ENCODE data around the gene MTFR1L.

The MTFR1L gene

DNA sequence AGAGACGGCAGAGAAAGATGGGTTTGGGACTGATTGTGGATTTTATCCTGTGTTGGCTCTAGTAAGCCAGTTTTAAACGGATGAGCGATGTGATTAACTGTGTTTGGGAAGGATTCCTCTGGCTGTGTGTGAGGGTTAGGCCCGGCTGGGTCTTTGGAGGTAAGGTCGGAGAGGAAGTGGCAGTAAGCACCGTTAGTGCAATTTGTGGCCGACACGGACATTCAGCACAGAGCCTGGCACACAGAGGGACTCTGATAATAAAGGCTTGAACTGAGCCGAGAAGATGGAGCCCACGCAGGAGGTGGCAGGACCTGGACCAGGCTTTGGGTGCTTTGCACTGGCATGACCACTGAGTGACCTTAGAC is 1.3 kb downstream of the MTFR1L start:
- TF ChIP-seq, protein P1, sequence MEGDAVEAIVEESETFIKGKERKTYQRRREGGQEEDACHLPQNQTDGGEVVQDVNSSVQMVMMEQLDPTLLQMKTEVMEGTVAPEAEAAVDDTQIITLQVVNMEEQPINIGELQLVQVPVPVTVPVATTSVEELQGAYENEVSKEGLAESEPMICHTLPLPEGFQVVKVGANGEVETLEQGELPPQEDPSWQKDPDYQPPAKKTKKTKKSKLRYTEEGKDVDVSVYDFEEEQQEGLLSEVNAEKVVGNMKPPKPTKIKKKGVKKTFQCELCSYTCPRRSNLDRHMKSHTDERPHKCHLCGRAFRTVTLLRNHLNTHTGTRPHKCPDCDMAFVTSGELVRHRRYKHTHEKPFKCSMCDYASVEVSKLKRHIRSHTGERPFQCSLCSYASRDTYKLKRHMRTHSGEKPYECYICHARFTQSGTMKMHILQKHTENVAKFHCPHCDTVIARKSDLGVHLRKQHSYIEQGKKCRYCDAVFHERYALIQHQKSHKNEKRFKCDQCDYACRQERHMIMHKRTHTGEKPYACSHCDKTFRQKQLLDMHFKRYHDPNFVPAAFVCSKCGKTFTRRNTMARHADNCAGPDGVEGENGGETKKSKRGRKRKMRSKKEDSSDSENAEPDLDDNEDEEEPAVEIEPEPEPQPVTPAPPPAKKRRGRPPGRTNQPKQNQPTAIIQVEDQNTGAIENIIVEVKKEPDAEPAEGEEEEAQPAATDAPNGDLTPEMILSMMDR (IDR thresholded peaks at IDR 0.05; ENCODE audit: control extremely low read depth, extremely low read depth, low read depth, missing control alignments) = no peak
- ChIA-PET CTCF (interaction anchor here (0.9 to 6.0 kb wide), 10 partner anchors 9 to 334 kb away, joined by 3 to 26 read pairs (median 4); no protein-coding TSS in a partner anchor), POLR2A (interaction anchor here (0.6 kb wide), 1 partner anchor 179 kb away, joined by 5 read pairs; no protein-coding TSS in a partner anchor)
- DNase-seq (ENCODE audit: extremely low spot score) = no peak

DNA sequence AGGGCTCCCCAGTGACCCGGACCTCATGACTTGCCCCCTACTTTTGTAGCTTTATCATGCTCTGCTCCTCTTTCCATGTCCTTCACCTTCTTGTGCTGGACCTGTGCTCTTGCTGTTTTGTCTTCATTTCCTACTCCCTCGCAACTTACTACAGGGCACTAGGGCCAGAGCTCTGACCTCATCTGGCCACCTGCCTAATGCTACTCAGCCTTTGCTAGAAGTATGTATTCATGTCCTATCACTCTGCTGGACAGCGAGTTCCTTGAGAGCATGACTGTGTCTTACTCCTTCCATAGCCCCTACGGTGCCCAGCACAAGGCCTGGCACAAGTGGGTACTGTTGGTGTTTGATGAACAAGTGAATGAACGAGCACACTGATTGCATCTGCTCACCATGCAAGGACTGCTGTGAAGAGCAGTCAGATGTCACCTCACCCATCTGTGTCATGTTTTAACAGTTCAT is 1.9 kb downstream of the MTFR1L start:
- no peak for DNase-seq (ENCODE audit: extremely low spot score)
- TF ChIP-seq, protein P1 (IDR thresholded peaks at IDR 0.05; ENCODE audit: control extremely low read depth, extremely low read depth, low read depth, missing control alignments) = no peak
- ChIA-PET CTCF (interaction anchor here (0.8 to 6.0 kb wide), 8 partner anchors 9 to 83 kb away, joined by 3 to 26 read pairs (median 5); no protein-coding TSS in a partner anchor), POLR2A (interaction anchor here (0.6 kb wide), 1 partner anchor 178 kb away, joined by 5 read pairs; no protein-coding TSS in a partner anchor)

DNA sequence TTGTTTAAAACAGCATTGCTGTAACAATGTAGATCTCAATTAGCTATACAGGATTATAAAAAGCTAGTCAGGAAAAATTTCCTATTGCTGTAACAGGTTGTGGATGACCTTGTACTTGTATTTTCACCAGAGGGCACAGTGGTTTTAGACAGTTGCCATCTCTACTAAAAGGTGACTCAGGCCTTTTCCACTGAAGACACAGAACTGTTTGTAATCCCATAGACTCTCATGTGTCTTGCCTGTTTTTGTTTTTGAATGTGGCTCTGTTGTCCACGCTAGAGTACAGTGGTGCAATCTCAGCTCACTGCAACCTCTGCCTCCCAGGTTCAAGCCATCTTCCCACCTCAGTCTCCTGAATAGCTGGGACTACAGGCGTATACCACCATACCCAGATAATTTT is 5.9 kb downstream of the MTFR1L start:
- TF ChIP-seq, protein P1 (IDR thresholded peaks at IDR 0.05; ENCODE audit: control extremely low read depth, extremely low read depth, low read depth, missing control alignments) = no peak
- ChIA-PET POLR2A (no interaction called here), CTCF (interaction anchor here (2.6 kb wide), 1 partner anchor 70 kb away, joined by 5 read pairs; no protein-coding TSS in a partner anchor)
- DNase-seq (ENCODE audit: extremely low spot score) = no peak

DNA sequence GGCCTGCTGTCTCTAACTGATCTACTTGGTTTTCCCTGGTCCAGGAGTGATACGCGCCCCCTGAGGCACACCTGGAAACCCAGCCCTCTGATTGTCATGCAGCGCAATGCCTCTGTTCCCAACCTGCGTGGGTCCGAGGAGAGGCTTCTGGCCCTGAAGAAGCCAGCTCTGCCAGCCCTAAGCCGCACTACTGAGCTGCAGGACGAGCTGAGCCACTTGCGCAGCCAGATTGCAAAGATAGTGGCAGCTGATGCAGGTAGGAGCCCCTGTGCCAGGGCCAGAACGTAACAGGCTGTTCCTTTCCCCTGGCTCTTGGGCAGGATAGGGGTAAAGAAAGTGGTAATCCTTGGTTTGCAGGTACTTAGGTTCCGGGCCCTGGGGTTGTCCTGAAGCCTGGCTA is 6.8 kb downstream of the MTFR1L start:
- CTCF ChIA-PET = interaction anchor here (1.7 kb wide), 1 partner anchor 10 kb away, joined by 3 read pairs; no protein-coding TSS in a partner anchor
- TF ChIP-seq, protein P1 (IDR thresholded peaks at IDR 0.05; ENCODE audit: control extremely low read depth, extremely low read depth, low read depth, missing control alignments) = no peak
- POLR2A ChIA-PET = no interaction called here

DNA sequence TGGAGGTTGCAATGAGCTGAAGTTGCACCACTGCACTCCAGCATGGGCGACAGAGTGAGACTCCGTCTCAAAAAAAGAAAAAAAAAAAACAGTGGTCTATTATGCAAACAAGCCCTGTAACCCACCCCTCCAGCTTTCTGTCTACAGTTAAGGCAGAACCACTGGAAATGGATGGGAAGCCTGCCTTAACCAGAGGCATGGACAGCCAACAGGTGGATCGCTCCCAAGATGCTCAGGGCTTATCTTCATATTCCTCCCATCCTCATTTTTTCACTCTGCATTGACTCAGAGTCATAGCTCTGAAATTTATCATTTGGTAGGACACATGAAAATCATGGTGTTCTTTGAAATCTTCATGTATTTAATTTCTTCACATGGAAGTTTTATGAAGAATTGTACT is 8.7 kb downstream of the MTFR1L start:
- TF ChIP-seq, protein P1 (IDR thresholded peaks at IDR 0.05; ENCODE audit: control extremely low read depth, extremely low read depth, low read depth, missing control alignments) = no peak
- CTCF ChIA-PET = interaction anchor here (2.1 to 3.2 kb wide), 3 partner anchors 14 to 67 kb away, joined by 8 to 9 read pairs (median 9); no protein-coding TSS in a partner anchor
- POLR2A ChIA-PET = no interaction called here
- no peak for DNase-seq (ENCODE audit: extremely low spot score)

More for the DNA sequence above, 6.8 kb downstream of the MTFR1L start:
- no peak for DNase-seq (ENCODE audit: extremely low spot score)

DNA sequence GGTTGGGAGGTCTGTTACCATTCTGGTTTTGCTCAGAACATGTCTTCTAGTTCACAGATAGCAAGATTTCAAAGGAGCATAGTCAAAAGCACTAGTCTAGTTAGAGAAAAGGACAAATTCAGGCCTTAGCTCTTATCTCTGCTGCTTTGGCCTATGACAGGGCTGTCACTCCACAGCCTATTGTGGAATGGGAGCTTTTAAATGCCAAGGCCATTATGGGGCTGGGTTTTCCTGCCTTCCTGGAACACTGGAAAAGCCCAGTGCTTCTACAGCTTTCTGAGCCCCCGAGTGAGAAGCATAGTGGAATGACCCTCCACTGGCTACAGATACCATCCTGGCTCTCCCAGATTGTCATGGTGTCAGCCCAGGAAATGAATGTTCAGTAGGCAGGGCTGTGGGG is 9.3 kb downstream of the MTFR1L start:
- TF ChIP-seq, protein P1 (IDR thresholded peaks at IDR 0.05; ENCODE audit: control extremely low read depth, extremely low read depth, low read depth, missing control alignments) = no peak
- CTCF ChIA-PET = interaction anchor here (2.1 to 3.2 kb wide), 3 partner anchors 15 to 66 kb away, joined by 8 to 9 read pairs (median 9); no protein-coding TSS in a partner anchor
- no peak for DNase-seq (ENCODE audit: extremely low spot score)
- POLR2A ChIA-PET = no interaction called here
